GM12864 (cell line): Measurements from ENCODE around the gene TSLP.

ENCODE experiments used
- DNase-seq: peaks from one replicate; pipeline ENCODE4 v3.0.0-alpha.2; 2011; ENCODE audit warnings: low read depth
- H3K4me3 ChIP-seq: 2 replicates; pipeline ENCODE4 v1.5.1; 2011; ENCODE audit warnings: mild to moderate bottlenecking, low read depth, low read length, control low read depth
- TF ChIP-seq, protein P1 (sequence below): IDR thresholded peaks from 2 replicates; pipeline ENCODE4 v1.5.1; 2011; ENCODE audit warnings: low read depth, mild to moderate bottlenecking, moderate library complexity, low read length, control low read depth, inconsistent platforms; ENCODE audit errors: missing control alignments

TSLP gene

DNA sequence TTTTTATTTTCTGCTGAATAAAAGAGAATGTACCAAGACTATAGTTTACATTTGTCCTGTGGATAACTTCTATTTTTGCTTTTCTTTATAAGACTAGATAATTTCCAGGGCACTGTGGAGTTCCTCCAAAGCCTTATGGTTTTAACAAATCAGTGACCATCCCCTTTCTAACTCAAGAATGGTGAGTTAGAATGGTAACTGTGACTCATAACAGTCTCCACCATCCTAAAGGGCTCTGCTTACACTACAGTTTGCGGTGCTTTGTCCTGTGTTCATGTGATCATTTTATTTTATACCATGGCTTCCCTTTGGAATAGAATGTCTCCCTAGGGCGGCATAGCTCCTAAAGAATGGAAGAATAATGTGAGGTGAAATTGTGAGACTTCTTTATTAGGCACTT lies 50.9 kb downstream of the TSLP start:
- TF ChIP-seq, protein P1, sequence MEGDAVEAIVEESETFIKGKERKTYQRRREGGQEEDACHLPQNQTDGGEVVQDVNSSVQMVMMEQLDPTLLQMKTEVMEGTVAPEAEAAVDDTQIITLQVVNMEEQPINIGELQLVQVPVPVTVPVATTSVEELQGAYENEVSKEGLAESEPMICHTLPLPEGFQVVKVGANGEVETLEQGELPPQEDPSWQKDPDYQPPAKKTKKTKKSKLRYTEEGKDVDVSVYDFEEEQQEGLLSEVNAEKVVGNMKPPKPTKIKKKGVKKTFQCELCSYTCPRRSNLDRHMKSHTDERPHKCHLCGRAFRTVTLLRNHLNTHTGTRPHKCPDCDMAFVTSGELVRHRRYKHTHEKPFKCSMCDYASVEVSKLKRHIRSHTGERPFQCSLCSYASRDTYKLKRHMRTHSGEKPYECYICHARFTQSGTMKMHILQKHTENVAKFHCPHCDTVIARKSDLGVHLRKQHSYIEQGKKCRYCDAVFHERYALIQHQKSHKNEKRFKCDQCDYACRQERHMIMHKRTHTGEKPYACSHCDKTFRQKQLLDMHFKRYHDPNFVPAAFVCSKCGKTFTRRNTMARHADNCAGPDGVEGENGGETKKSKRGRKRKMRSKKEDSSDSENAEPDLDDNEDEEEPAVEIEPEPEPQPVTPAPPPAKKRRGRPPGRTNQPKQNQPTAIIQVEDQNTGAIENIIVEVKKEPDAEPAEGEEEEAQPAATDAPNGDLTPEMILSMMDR: no peak
- no peak for DNase-seq

DNA sequence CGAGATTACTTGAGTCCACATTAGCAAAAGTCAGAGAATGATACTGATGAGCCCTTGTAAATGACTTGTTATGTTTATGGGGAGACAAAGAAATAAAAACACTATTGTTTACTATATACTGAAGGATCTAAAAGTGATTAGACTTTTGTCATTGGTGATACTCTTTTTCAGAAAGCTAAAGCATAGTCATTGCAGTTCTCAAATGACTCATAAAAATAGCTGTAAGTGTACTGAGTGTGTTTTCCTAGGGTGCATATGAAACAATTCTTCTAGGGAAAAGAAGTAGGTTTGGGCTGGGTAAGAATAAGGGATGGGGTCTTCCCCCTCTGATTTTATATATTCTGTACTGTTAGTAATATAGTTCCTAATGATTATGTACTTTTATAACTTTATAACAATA lies 53.3 kb downstream of the TSLP start:
- TF ChIP-seq, protein P1: no peak
- no peak overlapping the region for H3K4me3 ChIP-seq
- DNase-seq: no peak

More for the DNA sequence above, 50.9 kb downstream of the TSLP start:
- no peak overlapping the region for H3K4me3 ChIP-seq

DNA sequence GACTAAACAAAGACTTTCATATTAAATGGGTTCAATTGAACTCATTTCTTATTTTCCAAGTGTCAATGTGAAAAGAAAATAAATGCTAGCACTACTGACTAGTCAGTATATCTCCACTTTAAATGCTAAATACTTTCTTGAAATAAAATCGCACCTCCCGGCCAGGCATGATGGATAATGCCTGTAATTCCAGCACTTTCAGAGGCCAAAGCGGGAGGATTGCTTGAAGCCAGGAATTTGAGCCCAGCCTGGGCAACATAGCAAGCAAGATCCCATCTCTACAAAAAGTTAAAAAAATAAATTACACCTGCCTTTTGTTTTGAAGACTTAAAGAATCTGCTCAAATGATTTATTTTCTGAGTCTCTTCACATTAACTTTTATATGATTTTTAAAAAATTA lies 55.4 kb downstream of the TSLP start:
- DNase-seq: no peak
- TF ChIP-seq, protein P1: no peak
- no peak overlapping the region for H3K4me3 ChIP-seq
